Activated naive CD8-positive, alpha-beta T cell (primary cell): ENCODE measurements around the gene METTL25B.
"Not testable (repeated sequence)": the region's sequence is repeated elsewhere in the genome, so short reads cannot be mapped to it uniquely, and the experiment has no call there.

Experiments used
- H3K27ac Mint-ChIP-seq: one replicate; pipeline ENCODE4 v1.8.0; 2021; ENCODE audit warnings: mixed read lengths
- H3K27me3 Mint-ChIP-seq: one replicate; pipeline ENCODE4 v1.8.0; 2021; ENCODE audit warnings: mixed read lengths
- H3K36me3 Mint-ChIP-seq: one replicate; pipeline ENCODE4 v1.8.0; 2021; ENCODE audit warnings: mixed read lengths
- H3K4me1 Mint-ChIP-seq: one replicate; pipeline ENCODE4 v1.8.0; 2021; ENCODE audit warnings: low read depth, mixed read lengths
- H3K4me3 Mint-ChIP-seq: one replicate; pipeline ENCODE4 v1.8.0; 2021; ENCODE audit warnings: mild to moderate bottlenecking, mixed read lengths
- H3K9me3 Mint-ChIP-seq: one replicate; pipeline ENCODE4 v1.8.0; 2021; ENCODE audit warnings: low read depth, mixed read lengths

METTL25B gene

GRCh38 chr1:156756355-156756754 is 28.1 kb downstream of the METTL25B start:
- Mint-ChIP-seq H3K4me3 (no peak overlapping the region), H3K27ac (no peak overlapping the region), H3K9me3 (no peaks in the 10 kb centered on the region), H3K27me3 (no peaks in the 10 kb centered on the region), H3K36me3 (no peaks in the 10 kb centered on the region), H3K4me1 (peaks cover 20% of the 10 kb centered on the region)

- H3K27ac Mint-ChIP-seq, H3K9me3 Mint-ChIP-seq, H3K36me3 Mint-ChIP-seq, H3K27me3 Mint-ChIP-seq, H3K4me3 Mint-ChIP-seq: not testable (repeated sequence)
- H3K4me1 Mint-ChIP-seq, result peaks cover 15% of the 10 kb centered on the region
Observed at GRCh38 chr1:156757572-156758253, 29.4 kb downstream of the METTL25B start.

- H3K4me1 Mint-ChIP-seq, result peaks cover 5% of the 10 kb centered on the region
- H3K9me3 Mint-ChIP-seq, result no peaks in the 10 kb centered on the region
- H3K4me3 Mint-ChIP-seq, result no peak overlapping the region
- no peaks in the 10 kb centered on the region for H3K36me3 Mint-ChIP-seq
- H3K27ac Mint-ChIP-seq, result no peak overlapping the region
- H3K27me3 Mint-ChIP-seq, result no peaks in the 10 kb centered on the region
Observed at GRCh38 chr1:156760092-156760795, 32.0 kb downstream of the METTL25B start.

DNA sequence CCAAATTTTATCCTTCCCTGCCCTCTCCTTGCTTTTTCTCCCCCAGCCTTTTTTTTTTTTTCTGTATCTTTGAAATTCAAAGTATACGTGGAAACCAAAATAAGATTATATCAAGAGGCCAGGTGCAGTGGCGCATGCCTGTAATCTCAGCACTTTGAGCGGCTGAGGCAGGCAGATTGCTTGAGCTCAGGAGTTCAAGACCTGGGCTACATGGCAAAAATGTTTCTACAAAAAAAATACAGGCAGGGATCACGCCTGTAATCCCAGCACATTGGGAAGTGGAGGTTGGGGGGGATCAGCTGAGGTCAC is 32.5 kb downstream of the METTL25B start:
- Mint-ChIP-seq H3K9me3 (no peaks in the 10 kb centered on the region), H3K4me3 (no peak overlapping the region), H3K36me3 (no peaks in the 10 kb centered on the region), H3K4me1 (peaks cover 3% of the 10 kb centered on the region), H3K27me3 (no peaks in the 10 kb centered on the region), H3K27ac (no peak overlapping the region)

GRCh38 chr1:156765136-156765535 is 36.9 kb downstream of the METTL25B start:
- H3K36me3 Mint-ChIP-seq, H3K4me3 Mint-ChIP-seq, H3K27me3 Mint-ChIP-seq, H3K9me3 Mint-ChIP-seq, H3K27ac Mint-ChIP-seq: not testable (repeated sequence)
- H3K4me1 Mint-ChIP-seq, result peaks cover 23% of the 10 kb centered on the region

- Mint-ChIP-seq H3K27ac (no peak overlapping the region), H3K27me3 (no peaks in the 10 kb centered on the region), H3K4me1 (peaks cover 25% of the 10 kb centered on the region), H3K9me3 (no peaks in the 10 kb centered on the region), H3K4me3 (no peak overlapping the region), H3K36me3 (peaks cover 8% of the 10 kb centered on the region)
Observed at GRCh38 chr1:156765666-156766065, 37.4 kb downstream of the METTL25B start.

- H3K27ac Mint-ChIP-seq, result no peak overlapping the region
- no peak overlapping the region for H3K4me3 Mint-ChIP-seq
- peaks cover 33% of the 10 kb centered on the region for H3K4me1 Mint-ChIP-seq
- peaks cover 15% of the 10 kb centered on the region for H3K36me3 Mint-ChIP-seq
- H3K9me3 Mint-ChIP-seq, result no peaks in the 10 kb centered on the region
- no peaks in the 10 kb centered on the region for H3K27me3 Mint-ChIP-seq
Observed at GRCh38 chr1:156766298-156767100, 38.2 kb downstream of the METTL25B start.

- H3K27me3 Mint-ChIP-seq, result no peaks in the 10 kb centered on the region
- peaks cover 38% of the 10 kb centered on the region for H3K4me1 Mint-ChIP-seq
- no peaks in the 10 kb centered on the region for H3K9me3 Mint-ChIP-seq
- H3K36me3 Mint-ChIP-seq, result peaks cover 15% of the 10 kb centered on the region
- H3K27ac Mint-ChIP-seq, result no peak within 1 kb of the TSS
- no peak within 1 kb of the TSS for H3K4me3 Mint-ChIP-seq
Observed at GRCh38 chr1:156767101-156767878, 39.0 kb downstream of the METTL25B start, which contains the start of gene PRCC. Gene PRCC (plus strand): TSS chr1:156767535. CDS start chr1:156767772, 237 bp downstream.

DNA sequence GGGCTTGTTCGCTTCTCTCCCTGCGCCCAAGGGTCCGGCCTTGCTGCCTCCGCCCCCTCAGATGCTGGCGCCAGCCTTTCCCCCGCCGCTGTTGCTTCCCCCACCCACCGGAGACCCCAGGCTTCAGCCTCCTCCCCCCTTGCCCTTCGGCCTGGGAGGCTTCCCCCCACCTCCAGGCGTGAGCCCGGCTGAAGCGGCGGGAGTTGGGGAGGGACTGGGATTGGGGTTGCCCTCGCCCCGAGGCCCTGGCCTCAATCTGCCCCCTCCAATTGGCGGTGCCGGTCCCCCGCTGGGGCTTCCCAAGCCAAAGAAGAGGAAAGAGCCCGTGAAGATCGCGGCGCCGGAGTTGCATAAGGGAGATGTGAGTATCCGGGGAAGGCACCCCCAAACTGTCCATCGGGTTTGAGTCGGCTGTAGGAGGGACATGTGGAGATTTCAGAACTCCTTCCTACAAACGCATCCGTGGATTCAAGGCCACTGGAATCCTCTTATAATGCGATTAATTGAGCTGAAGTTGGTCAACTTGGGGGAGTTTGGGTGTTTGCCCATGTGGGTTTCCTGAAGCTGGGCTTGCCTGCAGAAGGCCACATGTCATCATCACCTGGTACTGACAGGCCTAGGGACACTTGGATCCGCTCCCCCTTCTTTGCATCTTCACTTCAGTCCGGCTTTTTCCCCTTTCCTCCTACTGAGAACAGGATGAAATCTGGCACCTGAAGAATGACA is 39.8 kb downstream of the METTL25B start:
- peaks cover 45% of the 10 kb centered on the region for H3K4me1 Mint-ChIP-seq
- no peak overlapping the region for H3K4me3 Mint-ChIP-seq
- no peak overlapping the region for H3K27ac Mint-ChIP-seq
- H3K27me3 Mint-ChIP-seq, result no peaks in the 10 kb centered on the region
- no peaks in the 10 kb centered on the region for H3K9me3 Mint-ChIP-seq
- peaks cover 15% of the 10 kb centered on the region for H3K36me3 Mint-ChIP-seq

GRCh38 chr1:156768610-156769295 is 40.5 kb downstream of the METTL25B start:
- Mint-ChIP-seq H3K27me3 (no peaks in the 10 kb centered on the region), H3K27ac (no peak overlapping the region), H3K9me3 (no peaks in the 10 kb centered on the region), H3K36me3 (peaks cover 15% of the 10 kb centered on the region), H3K4me3 (no peak overlapping the region), H3K4me1 (peaks cover 51% of the 10 kb centered on the region)

- H3K27me3 Mint-ChIP-seq, result no peaks in the 10 kb centered on the region
Observed at GRCh38 chr1:156772222-156772621, 44.0 kb downstream of the METTL25B start.

GRCh38 chr1:156772728-156773497 is 44.6 kb downstream of the METTL25B start:
- H3K36me3 Mint-ChIP-seq, result peaks cover 15% of the 10 kb centered on the region
- H3K9me3 Mint-ChIP-seq, result no peaks in the 10 kb centered on the region
- H3K4me3 Mint-ChIP-seq, result no peak overlapping the region
- H3K27ac Mint-ChIP-seq, result no peak overlapping the region
- H3K27me3 Mint-ChIP-seq, result no peaks in the 10 kb centered on the region
- peaks cover 66% of the 10 kb centered on the region for H3K4me1 Mint-ChIP-seq

More at GRCh38 chr1:156772222-156772621, 44.0 kb downstream of the METTL25B start:
- Mint-ChIP-seq H3K4me1 (peaks cover 60% of the 10 kb centered on the region), H3K36me3 (peaks cover 15% of the 10 kb centered on the region), H3K4me3 (no peak overlapping the region), H3K27ac (no peak overlapping the region), H3K9me3 (no peaks in the 10 kb centered on the region)

GRCh38 chr1:156773607-156774006 is 45.3 kb downstream of the METTL25B start:
- Mint-ChIP-seq H3K4me3 (no peak overlapping the region), H3K4me1 (peaks cover 67% of the 10 kb centered on the region), H3K36me3 (peaks cover 14% of the 10 kb centered on the region), H3K27ac (no peak overlapping the region), H3K9me3 (no peaks in the 10 kb centered on the region), H3K27me3 (no peaks in the 10 kb centered on the region)
